ENCODE results near the gene IL20. TPM values are rescaled to one million over a fixed set of nuclear protein-coding genes. Genes with fewer than 3 reads are reported as not detected.
A peak's percentile ranks its signal among the peaks of the same experiment; 100 is the strongest.

IL20 gene
- polyA plus RNA-seq, 2 of the 4 experiments (the other 2 are of a cell fraction), result 0.05 TPM; not detected in 1

GRCh38 chr1:206911064-206911663 is 45.7 kb downstream of the IL20 start:
- ChIA-PET CTCF (interaction anchor here (0.6 to 9.4 kb wide), 63 partner anchors 10 to 588 kb away, joined by 3 to 123 read pairs (median 7); partner anchors contain the start of genes DYRK3, FCMR, IL10 and IL20), POLR2A (no interaction called here)
- H3K27ac ChIP-seq, result no peak overlapping the region
- TF ChIP-seq RAD21 (conservative IDR thresholded peaks at IDR 0.05 in 1 of 2, IDR thresholded peaks at IDR 0.05 in 1 of 2) (peak; percentile 68 to 80), SMC3 (IDR thresholded peaks at IDR 0.05) (peak; percentile 84), JUNB (IDR thresholded peaks at IDR 0.05) (no peak)
- TF ChIP-seq, protein P1, sequence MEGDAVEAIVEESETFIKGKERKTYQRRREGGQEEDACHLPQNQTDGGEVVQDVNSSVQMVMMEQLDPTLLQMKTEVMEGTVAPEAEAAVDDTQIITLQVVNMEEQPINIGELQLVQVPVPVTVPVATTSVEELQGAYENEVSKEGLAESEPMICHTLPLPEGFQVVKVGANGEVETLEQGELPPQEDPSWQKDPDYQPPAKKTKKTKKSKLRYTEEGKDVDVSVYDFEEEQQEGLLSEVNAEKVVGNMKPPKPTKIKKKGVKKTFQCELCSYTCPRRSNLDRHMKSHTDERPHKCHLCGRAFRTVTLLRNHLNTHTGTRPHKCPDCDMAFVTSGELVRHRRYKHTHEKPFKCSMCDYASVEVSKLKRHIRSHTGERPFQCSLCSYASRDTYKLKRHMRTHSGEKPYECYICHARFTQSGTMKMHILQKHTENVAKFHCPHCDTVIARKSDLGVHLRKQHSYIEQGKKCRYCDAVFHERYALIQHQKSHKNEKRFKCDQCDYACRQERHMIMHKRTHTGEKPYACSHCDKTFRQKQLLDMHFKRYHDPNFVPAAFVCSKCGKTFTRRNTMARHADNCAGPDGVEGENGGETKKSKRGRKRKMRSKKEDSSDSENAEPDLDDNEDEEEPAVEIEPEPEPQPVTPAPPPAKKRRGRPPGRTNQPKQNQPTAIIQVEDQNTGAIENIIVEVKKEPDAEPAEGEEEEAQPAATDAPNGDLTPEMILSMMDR (IDR thresholded peaks at IDR 0.05), result peak; percentile 90
- ATAC-seq (peak in 1 of 2 experiments; percentile 46; a peak in 3 of 6 replicates), FAIRE-seq (no peak), DNase-seq (ENCODE audit: low read depth in 1 of 2, low spot score in 1 of 2) (peak; percentile 61 to 85)
- H3K4me3 ChIP-seq, result no peak overlapping the region
- no peak overlapping the region for H3K4me2 ChIP-seq
- no peaks in the 10 kb centered on the region for H3K9me3 ChIP-seq
- 3% methylated on average over 1 of the region's 1 CpG for WGBS (ENCODE audit: missing lambda C conversion rate)
- H3K4me1 ChIP-seq, result peaks cover 8% of the 10 kb centered on the region; the same call in 1 of the 3 replicates

GRCh38 chr1:206912445-206913095 is 47.1 kb downstream of the IL20 start:
- peak; percentile 93 for TF ChIP-seq SMC3 (IDR thresholded peaks at IDR 0.05)
- TF ChIP-seq RAD21 (conservative IDR thresholded peaks at IDR 0.05 in 1 of 2, IDR thresholded peaks at IDR 0.05 in 1 of 2), result peak; percentile 85 to 89
- TF ChIP-seq POLR2AphosphoS2 (conservative IDR thresholded peaks at IDR 0.05; ENCODE audit: low read length), result no peak
- TF ChIP-seq, protein P1 (IDR thresholded peaks at IDR 0.05), result peak; percentile 79
- TF ChIP-seq ESRRA (IDR thresholded peaks at IDR 0.05; ENCODE audit: borderline replicate concordance, low read length), result no peak
- WGBS (ENCODE audit: missing lambda C conversion rate), result 17% methylated on average over 7 of the region's 7 CpGs
- no peaks in the 10 kb centered on the region for H3K9me3 ChIP-seq
- H3K4me1 ChIP-seq, result peaks cover 4% of the 10 kb centered on the region; the same call in 1 of the 3 replicates
- ChIA-PET POLR2A (interaction anchor here (0.6 to 1.0 kb wide), 3 partner anchors 70 to 277 kb away, joined by 3 to 11 read pairs (median 4); partner anchors contain the start of gene DYRK3), CTCF (interaction anchor here (0.6 to 9.4 kb wide), 97 partner anchors 8 to 586 kb away, joined by 3 to 123 read pairs (median 5); partner anchors contain the start of genes DYRK3, FCMR, IL10 and IL20)
- no peak for FAIRE-seq
- no peak overlapping the region for H3K27ac ChIP-seq
- ATAC-seq, result peak; percentile 58 to 71; a peak in 4 of 6 replicates
- H3K4me2 ChIP-seq, result no peak overlapping the region
- DNase-seq (ENCODE audit: low read depth in 1 of 2, low spot score in 1 of 2), result peak; percentile 77 to 87
- H3K4me3 ChIP-seq, result no peak overlapping the region

GRCh38 chr1:206913766-206914537 is 48.5 kb downstream of the IL20 start:
- H3K4me3 ChIP-seq, result no peak overlapping the region
- ChIA-PET POLR2A (no interaction called here), CTCF (interaction anchor here (0.6 to 9.4 kb wide), 17 partner anchors 17 to 585 kb away, joined by 3 to 123 read pairs (median 13); partner anchors contain the start of genes DYRK3 and IL24)
- H3K4me1 ChIP-seq, result peaks cover 4% of the 10 kb centered on the region; the same call in 1 of the 3 replicates
- 75% methylated on average over 12 of the region's 12 CpGs for WGBS (ENCODE audit: missing lambda C conversion rate)
- H3K9me3 ChIP-seq, result no peaks in the 10 kb centered on the region
- no peak overlapping the region for H3K4me2 ChIP-seq
- DNase-seq (ENCODE audit: low read depth in 1 of 2, low spot score in 1 of 2) (no peak), FAIRE-seq (no peak), ATAC-seq (no peak)
- TF ChIP-seq ZSCAN20 (CRISPR knock-in tag; IDR thresholded peaks at IDR 0.05), result no peak
- TF ChIP-seq, protein P2, sequence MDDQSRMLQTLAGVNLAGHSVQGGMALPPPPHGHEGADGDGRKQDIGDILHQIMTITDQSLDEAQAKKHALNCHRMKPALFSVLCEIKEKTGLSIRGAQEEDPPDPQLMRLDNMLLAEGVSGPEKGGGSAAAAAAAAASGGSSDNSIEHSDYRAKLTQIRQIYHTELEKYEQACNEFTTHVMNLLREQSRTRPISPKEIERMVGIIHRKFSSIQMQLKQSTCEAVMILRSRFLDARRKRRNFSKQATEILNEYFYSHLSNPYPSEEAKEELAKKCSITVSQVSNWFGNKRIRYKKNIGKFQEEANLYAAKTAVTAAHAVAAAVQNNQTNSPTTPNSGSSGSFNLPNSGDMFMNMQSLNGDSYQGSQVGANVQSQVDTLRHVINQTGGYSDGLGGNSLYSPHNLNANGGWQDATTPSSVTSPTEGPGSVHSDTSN (IDR thresholded peaks at IDR 0.05), result no peak
- TF ChIP-seq, protein P3, sequence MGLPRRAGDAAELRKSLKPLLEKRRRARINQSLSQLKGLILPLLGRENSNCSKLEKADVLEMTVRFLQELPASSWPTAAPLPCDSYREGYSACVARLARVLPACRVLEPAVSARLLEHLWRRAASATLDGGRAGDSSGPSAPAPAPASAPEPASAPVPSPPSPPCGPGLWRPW (IDR thresholded peaks at IDR 0.05), result no peak
- TF ChIP-seq EHMT2 (IDR thresholded peaks at IDR 0.05; ENCODE audit: low read depth), result no peak
- no peak for TF ChIP-seq ELK1 (IDR thresholded peaks at IDR 0.05; ENCODE audit: low read depth, low read length)
- no peak for TF ChIP-seq HDAC2 (IDR thresholded peaks at IDR 0.05)
- TF ChIP-seq HOXA7 (CRISPR knock-in tag; IDR thresholded peaks at IDR 0.05), result no peak
- no peak for TF ChIP-seq NFE2L2 (conservative IDR thresholded peaks at IDR 0.05; ENCODE audit: low read length)
- no peak for TF ChIP-seq TP53 (CRISPR knock-in tag; IDR thresholded peaks at IDR 0.05)
- TF ChIP-seq CBX8 (IDR thresholded peaks at IDR 0.05), result no peak
- TF ChIP-seq HEYL (CRISPR knock-in tag; IDR thresholded peaks at IDR 0.05), result no peak
- TF ChIP-seq CHD2 (IDR thresholded peaks at IDR 0.05; ENCODE audit: low read length, partially characterized antibody), result no peak
- no peak for TF ChIP-seq ESRRA (IDR thresholded peaks at IDR 0.05; ENCODE audit: borderline replicate concordance, low read length)
- no peak for TF ChIP-seq KDM1A (IDR thresholded peaks at IDR 0.05; ENCODE audit: low read depth)
- no peak overlapping the region for H3K27ac ChIP-seq
